ENCODE results near the gene F7.
"Not testable (repeated sequence)": the region's sequence is repeated elsewhere in the genome, so short reads cannot be mapped to it uniquely, and the experiment has no call there.

F7 gene

GRCh38 chr13:113087923-113088690 lies 17.5 kb upstream of the F7 start:
- no peak for DNase-seq

- DNase-seq, result no peak
Observed at GRCh38 chr13:113088691-113089020, 16.9 kb upstream of the F7 start.

DNA sequence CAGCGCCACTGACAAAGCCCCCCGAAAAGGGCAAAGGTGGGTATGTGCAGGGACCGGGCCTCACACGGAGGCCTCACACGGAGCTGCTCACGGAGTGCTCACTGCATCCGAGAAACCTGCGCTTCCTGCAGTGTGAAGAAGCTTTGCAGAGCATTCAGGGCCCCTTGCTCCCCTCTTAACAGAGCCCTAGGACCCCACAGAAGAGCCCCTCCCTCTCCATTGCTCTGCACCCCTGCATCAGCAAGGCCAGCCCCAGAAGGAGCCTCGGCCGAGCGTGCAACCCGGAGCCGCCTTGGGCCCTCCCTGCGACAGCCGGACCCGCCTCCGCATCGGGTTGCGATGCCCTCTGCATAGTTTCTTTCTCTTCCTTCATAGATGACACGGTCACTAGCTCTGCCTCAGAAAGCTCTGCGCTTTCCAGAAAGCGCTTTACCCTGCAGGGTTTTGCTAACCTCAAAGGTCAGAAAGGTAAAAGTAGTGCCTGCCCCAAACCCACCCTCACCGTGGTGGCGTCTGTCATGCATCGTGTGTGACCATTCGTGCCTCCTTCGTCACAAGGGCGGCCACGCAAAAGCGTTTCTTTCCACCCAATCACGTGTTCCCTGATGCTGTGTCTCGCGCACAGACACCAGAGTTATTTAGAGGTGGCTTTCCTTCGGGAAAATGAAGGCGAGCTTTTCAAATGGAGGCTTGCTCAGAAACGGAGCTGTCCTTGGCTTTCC lies 15.7 kb upstream of the F7 start:
- no peak for DNase-seq

DNA sequence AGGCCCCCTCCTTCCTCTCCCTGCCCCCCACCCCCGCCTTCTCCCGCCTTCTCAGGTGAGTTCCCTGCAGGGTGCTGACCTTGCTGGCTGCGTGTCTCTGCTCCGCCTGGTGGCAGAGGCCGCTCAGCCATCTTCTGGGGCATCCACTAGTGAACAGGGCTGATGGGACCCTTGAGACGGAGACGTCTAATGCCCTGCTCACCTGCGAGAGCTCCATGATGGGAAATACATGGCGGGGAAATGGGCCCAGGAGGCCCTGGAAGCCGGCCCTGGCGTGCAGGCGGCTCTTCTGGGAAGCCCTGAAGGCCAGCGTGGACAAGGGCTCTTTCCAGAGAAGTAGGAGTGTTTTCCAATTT lies 15.2 kb upstream of the F7 start:
- no peak for DNase-seq

DNA sequence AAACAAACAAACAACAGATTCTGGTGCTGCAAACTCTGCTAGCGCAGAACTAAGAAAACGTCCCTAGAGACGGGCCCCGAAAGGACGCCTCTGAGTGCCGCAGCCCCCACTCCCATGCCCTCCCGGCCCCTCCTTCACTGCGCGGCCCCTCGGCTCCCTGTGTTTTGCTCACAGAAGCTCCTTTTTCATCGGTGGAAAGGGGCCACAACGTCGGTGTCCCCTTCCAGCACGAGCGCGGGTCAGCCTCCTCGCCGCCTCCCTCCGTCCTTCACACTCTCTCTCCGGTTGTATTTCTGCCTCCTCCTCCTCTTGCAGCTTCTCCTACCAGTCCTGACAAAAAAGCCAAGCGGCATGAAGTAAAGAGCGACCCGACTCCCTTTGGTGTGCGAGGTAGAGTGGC lies 14.8 kb upstream of the F7 start:
- no peak for DNase-seq

DNA sequence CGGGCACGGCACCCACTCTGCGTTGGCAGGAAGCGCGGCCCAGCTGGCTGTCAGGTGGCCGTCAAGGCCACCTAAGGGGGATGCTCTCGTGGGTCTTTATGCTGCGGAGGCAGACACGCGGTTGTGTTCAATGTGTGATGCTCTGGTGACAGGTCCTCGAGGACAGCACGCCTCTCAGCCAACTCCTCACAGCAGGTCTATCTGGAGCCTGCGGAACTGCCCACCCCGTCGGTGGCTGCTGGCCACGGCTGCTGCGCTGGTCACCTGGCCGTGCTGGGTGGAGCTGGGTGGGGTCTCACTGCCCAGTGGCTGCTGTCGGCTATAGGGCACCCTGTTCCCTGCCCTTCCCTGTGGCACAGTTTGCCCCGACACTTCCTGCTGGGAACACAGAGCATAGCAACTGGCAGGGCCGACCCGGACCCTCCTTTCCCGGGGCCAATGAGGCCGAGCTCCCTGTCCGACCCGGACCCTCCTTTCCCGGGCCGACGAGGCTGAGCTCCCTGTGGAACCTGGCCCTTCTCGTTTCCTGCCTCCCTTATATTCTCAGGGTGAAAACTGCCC lies 14.3 kb upstream of the F7 start:
- no peak for DNase-seq

- DNase-seq, result no peak
Observed at GRCh38 chr13:113091891-113092775, 13.5 kb upstream of the F7 start.

DNA sequence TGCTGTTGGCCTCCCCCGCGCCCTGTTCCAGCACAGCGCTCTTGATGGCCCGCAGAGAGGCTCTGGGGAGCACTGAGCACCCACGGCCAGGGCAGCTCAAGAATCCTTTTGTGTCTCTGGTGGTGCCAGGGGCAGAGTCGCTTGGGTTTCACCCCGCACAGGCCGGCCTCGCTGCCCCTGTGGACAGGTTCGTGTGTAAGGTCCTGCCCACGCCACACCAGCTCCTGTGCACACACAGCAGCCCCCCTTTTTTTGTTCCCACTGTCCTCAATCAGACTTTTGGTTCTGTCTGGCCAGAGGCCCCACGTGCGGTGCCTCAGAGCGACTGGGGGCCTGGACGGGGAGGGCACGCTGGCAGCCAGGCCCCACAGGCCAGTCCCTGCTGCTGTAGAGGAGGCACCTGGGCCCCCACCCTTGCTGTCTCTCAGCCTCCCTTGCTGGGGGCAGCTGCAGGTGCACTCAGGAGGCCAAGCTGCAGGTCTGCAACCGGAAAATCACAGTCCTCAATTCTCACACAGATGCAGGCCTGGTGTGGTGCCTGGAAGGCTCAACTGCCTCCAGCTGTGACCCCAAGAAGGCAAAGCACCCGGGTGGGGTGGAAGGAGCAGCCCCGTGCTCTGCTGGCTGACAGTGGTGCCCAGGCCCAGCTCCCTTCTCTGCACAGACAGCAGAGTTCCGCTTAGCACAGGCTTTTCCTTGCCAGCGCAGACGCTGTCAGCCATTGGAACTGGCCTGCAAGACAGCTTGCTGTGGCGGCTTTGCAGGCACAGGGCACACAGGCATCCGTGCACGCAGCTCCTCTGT lies 12.6 kb upstream of the F7 start:
- DNase-seq, result no peak

- DNase-seq, result no peak
Observed at GRCh38 chr13:113093580-113094409, 11.8 kb upstream of the F7 start.

DNA sequence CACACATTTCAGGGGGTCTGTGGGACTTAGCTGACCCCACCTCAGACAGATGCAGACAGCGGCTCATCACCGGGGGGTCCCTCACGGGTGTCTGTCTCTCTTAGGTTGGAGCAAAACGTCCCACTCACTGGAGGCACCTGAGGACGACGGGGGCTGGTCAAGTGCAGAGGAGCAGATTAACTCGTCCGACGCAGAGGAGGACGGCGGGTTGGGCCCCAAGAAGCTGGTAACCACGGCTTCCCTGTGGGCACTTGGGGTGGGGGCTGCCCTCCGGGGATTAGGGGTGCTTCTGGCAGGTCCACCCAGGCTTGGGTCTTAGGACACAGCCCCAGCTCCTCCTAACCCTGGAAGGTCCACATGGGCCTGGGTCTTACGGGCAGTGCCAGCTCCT lies 11.2 kb upstream of the F7 start:
- no peak for DNase-seq

DNA sequence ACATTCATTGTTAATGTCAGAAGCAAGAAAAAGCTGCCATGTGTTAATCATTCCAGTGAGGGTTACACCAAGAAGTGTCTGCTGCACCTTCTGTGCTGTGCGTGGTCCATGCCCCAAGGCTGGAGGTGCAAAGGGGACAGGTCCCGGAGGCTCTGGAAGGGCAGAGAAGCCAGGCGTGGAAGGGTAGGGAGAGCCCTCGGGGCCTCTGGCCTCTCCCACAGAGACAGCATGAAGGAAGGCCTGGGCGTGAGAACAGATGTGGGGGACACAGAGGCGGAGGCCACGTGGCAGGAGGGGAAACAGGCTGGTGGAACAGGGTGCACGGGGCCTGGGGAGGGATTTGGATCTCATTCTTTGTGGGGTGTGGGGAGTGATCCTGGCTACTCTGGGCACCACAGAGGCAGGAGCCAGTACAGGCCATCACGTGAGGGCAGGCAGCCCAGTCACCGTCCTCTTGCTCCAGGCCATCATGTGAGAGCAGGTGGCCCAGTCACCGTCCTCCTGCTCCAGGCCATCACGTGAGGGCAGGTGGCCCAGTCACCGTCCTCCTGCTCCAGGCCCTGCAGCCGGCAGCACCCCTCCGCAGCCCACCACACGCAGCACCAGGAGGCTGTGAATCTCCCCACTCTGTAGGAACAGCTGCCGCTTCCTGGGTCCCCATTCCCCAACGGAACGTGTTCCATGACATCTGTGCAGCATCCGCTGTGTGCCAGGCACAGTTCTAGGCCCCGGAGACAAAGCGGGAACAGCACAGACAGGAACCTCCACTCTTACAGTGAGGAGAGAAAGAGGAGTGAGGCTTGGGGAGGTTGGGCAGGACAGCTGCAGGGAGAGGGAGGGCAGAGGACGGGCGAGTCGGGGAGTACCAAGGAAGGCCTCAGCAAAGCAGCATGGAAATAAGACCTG lies 10.2 kb upstream of the F7 start:
- no peak for DNase-seq

DNA sequence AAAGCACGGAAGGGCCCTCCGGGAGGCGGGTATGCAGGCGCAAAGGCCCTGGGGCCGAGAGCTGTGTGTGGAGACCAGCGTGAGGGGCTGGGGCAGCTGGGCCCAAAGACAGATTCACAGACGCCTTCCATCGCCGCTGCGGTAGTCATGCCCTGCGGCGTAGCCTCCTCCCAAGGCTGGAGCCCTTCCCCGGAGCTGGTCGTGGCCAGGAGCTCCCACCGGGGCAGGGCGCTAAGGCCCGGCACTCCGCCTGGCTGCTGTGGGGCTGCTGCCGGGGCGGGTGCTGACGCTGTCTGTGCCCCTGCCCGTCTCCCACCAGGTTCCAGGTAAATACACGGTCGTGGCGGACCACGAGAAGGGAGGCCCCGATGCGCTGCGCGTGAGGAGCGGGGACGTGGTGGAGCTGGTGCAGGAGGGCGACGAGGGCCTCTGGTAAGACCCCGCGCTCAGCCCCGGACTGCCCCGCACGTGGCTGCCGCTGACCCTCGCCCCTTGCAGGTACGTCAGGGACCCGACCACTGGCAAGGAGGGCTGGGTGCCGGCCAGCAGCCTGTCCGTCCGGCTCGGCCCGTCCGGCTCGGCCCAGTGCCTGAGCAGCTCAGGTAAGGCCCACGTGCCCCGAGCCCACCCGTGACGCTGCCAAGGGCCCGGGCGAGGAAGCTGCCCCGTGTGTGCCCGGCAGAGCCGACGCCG lies 9.4 kb upstream of the F7 start:
- no peak for DNase-seq

DNA sequence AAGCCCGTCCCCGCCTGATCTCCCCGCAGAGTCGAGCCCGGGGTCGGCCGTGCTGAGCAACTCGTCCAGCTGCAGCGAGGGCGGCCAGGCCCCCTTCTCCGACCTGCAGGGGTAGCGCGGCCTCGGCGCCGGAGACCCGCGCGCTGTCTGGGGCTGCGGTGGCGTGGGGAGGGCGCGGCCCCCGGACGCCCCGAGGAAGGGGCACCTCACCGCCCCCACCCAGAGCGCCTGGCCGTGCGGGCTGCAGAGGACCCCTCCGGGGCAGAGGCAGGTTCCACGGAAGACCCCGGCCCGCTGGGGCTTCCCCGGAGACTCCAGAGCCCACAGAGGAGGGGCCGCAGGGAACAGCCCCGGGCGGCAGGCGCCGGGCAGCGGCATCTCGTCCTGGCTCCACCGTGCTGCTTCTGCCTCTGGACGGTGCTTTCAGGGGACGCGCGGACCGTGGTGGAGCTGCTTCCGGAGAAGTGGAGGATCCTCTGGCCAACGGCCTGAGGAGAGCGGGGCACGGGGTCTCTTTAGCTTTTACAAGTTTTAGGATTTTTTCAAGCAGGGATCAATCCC lies 8.8 kb upstream of the F7 start:
- DNase-seq, result no peak

GRCh38 chr13:113097651-113098050 lies 7.9 kb upstream of the F7 start:
- DNase-seq, result no peak

- DNase-seq, result no peak
Observed at GRCh38 chr13:113098162-113098732, 7.3 kb upstream of the F7 start.

GRCh38 chr13:113099142-113099541 lies 6.4 kb upstream of the F7 start:
- no peak for DNase-seq

DNA sequence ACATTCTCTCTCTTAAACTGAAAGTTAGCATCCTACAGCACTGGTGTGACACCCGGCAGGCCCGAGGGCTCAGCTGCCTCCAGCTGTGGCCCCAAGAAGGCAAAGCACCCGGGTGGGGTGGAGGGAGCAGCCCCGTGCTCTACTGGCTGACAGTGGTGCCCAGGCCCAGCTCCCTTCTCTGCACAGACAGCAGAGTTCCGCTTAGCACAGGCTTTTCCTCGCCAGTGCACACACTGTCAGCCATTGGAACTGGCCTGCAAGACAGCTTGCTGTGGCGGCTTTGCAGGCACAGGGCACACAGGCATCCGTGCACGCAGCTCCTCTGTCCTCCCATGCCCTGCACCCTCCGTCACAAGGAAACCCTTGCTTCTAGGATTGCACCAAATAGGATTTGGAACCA lies 3.3 kb upstream of the F7 start:
- DNase-seq, result not testable (repeated sequence)

- DNase-seq, result no peak
Observed at GRCh38 chr13:113102727-113103126, 2.9 kb upstream of the F7 start.

GRCh38 chr13:113103646-113104045 lies 1.9 kb upstream of the F7 start:
- no peak for DNase-seq

All from bone marrow (tissue), 2 donors.